ENCODE data around the gene TIRAP.

The TIRAP gene

DNA sequence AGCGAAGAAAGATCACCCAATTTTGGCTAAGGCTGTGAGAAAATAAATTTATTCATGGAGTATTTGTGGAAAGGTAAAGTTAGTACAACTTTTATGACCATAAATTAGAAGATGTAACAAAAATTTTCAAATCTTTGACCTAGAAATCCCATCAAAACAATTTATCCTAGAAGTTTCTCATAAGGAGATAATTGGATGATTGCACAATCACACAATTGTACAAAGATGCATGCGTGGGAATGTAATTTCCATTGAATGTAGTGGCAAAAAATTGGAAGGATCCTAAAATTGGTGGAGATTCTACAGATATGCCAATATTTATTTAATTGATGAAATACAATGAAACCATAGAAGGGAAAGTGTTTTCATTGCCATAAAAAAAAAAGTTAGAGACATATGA lies 25.7 kb upstream of the TIRAP start:
- H3K4me3 ChIP-seq (ENCODE audit: low read depth, low read length), result no peak overlapping the region
- TF ChIP-seq, protein P1, sequence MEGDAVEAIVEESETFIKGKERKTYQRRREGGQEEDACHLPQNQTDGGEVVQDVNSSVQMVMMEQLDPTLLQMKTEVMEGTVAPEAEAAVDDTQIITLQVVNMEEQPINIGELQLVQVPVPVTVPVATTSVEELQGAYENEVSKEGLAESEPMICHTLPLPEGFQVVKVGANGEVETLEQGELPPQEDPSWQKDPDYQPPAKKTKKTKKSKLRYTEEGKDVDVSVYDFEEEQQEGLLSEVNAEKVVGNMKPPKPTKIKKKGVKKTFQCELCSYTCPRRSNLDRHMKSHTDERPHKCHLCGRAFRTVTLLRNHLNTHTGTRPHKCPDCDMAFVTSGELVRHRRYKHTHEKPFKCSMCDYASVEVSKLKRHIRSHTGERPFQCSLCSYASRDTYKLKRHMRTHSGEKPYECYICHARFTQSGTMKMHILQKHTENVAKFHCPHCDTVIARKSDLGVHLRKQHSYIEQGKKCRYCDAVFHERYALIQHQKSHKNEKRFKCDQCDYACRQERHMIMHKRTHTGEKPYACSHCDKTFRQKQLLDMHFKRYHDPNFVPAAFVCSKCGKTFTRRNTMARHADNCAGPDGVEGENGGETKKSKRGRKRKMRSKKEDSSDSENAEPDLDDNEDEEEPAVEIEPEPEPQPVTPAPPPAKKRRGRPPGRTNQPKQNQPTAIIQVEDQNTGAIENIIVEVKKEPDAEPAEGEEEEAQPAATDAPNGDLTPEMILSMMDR (IDR thresholded peaks at IDR 0.05; ENCODE audit: control insufficient read depth, extremely low read depth, insufficient read depth), result no peak
- no peak for DNase-seq (ENCODE audit: low read depth)

DNA sequence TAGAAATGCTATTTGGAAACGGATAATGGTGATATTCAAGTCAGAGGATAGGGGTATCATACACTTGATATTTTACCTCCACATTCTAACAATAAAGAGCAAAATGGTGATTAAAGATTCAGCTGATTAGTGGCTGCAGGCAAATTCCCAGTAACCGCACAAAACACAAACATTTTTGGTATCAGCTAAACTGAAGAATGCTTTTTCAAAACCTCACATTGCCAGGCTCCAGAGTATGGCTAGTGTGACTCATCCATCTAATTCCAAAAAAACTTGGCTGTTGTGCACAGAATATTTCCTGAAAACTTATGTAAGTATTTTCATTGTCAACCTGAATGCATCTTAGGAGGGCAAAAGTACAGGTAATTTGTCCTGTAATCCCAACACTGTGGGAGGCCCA lies 25.1 kb upstream of the TIRAP start:
- no peak overlapping the region for H3K4me3 ChIP-seq (ENCODE audit: low read depth, low read length)
- no peak for DNase-seq (ENCODE audit: low read depth)
- TF ChIP-seq, protein P1 (IDR thresholded peaks at IDR 0.05; ENCODE audit: control insufficient read depth, extremely low read depth, insufficient read depth), result no peak

DNA sequence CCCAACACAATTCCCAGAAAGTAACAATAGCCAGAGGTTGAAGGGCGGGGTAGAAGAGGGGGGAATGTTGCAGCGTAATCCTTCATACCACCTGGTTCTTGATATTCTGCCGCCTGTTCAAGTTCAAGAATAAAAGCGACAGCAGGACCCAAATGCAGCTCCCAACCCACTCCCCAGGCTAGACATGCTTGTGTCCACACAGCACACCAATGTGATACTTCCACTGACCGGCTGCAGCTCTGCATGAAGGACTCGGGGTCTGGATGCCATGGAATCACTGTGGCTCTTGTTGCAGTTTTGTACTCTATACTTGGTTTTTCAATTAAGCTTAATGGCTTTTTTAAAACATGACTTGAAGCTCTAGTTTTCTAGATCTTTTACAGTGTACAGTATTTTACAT lies 20.7 kb upstream of the TIRAP start:
- TF ChIP-seq, protein P1 (IDR thresholded peaks at IDR 0.05; ENCODE audit: control insufficient read depth, extremely low read depth, insufficient read depth), result no peak
- no peak overlapping the region for H3K4me3 ChIP-seq (ENCODE audit: low read depth, low read length)
- DNase-seq (ENCODE audit: low read depth), result no peak

DNA sequence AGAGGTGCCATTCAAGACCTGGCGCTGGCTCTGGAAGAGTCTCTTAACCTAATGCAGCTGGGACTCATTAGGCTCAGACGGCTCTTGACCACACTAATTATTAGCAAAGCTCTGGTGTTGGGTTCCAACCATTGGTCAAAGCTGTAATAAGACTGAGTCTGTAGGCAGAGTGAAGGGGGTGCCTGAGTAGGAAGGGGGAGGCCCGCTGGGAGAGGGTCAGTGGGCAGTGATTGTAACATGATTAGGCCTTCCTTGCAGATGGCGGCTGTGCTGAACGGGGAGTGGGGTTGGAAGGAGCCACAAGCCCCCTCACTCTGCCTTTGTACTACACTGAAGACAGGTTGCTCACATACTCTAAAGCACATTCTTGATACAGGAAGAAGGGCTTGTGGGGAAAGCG lies 19.4 kb upstream of the TIRAP start:
- DNase-seq (ENCODE audit: low read depth), result no peak
- H3K4me3 ChIP-seq (ENCODE audit: low read depth, low read length), result no peak overlapping the region
- TF ChIP-seq, protein P1 (IDR thresholded peaks at IDR 0.05; ENCODE audit: control insufficient read depth, extremely low read depth, insufficient read depth), result no peak

DNA sequence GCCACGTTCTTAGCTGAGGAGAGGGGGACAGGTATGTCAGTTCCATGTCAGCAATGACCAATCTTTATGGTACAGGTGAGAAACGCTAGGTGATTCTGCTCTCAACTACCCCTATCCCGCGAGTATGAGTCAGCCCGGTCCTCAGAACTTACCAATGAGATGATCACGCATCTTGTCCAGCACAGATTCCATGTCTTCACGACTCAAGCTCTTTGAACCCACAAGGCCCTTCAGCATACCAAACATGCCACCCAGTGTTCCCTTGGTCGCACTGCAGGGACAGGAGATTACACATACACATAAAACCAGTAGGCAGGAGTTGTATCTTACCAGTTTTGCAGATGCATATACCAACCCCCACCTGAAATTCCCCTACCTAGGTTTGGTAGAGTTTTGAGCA lies 17.1 kb upstream of the TIRAP start:
- no peak overlapping the region for H3K4me3 ChIP-seq (ENCODE audit: low read depth, low read length)

DNA sequence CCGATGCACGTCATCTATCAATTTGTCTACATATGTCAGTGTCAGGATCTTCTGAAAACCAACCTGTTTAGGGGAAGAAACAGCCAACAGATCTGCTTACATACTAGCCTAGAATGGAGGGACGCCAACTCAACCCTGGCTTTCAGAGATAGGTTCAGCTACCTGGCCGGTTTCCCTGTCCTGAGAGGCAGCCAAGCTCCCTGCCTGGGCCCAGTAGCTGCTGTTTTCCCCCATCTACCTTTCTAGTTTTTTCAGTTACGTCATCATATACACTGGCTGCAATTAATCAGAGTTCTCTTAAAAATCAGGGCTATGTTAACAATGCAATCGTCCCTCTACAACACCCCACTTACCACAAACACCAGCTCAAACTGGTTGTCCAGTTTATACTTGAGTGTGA lies 15.2 kb upstream of the TIRAP start:
- TF ChIP-seq, protein P1 (IDR thresholded peaks at IDR 0.05; ENCODE audit: control insufficient read depth, extremely low read depth, insufficient read depth), result no peak
- H3K4me3 ChIP-seq (ENCODE audit: low read depth, low read length), result peak overlapping the region; percentile 82
- peak; percentile 91 for DNase-seq (ENCODE audit: low read depth)

More for the DNA sequence above, 17.1 kb upstream of the TIRAP start:
- TF ChIP-seq, protein P1 (IDR thresholded peaks at IDR 0.05; ENCODE audit: control insufficient read depth, extremely low read depth, insufficient read depth), result no peak
- DNase-seq (ENCODE audit: low read depth), result no peak

DNA sequence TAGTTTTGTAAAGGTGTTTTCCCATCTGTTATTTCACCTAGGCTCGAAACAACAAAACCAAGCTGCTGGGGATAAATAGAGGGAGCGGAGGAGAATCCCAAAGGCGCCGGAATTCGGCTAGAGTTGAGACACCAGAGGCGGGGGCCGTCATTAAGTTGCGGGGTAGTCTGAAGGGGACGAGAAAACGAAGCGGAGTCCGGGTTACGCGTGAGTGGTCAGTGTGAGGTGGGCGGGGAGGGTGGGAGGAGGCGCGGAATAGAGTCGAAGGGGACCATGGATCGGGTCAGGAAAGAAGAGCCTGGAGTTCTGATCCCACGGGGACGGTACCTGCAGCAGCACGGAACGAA lies 14.6 kb upstream of the TIRAP start:
- TF ChIP-seq, protein P1 (IDR thresholded peaks at IDR 0.05; ENCODE audit: control insufficient read depth, extremely low read depth, insufficient read depth), result no peak
- peak overlapping the region; percentile 82 for H3K4me3 ChIP-seq (ENCODE audit: low read depth, low read length)
- DNase-seq (ENCODE audit: low read depth), result no peak

Measured in LNCaP clone FGC (cell line).